ENCODE measurements around the gene ZBED2. TPM values are rescaled to one million over a fixed set of nuclear protein-coding genes. Genes with fewer than 3 reads are reported as not detected.

The ZBED2 gene
- total and polyA plus RNA-seq, 2 experiments from 2014 or later = 0.50 to 0.66 TPM

DNA sequence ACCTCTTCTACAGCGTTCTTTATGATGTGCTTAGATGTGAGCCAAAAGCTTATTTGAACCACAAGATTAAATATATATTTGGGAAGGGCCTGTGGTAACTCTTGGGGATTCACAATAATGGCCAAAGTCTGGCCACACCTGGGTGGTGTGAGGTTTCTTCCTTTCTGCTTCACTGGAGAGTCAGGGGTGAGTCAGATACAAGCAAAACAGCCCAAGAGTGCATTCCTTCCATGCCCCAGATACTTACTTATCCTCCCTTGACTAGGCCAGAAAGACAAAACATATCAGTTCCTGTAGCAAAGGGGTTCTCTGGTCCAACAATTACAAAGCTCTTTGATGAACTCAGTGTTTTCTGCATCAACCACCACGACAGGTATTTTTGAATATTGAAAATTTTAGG, 941 bp downstream of the ZBED2 start:
- Histone ChIP-seq H3K4me1 (ENCODE audit: insufficient read depth) (no peaks in the 10 kb centered on the region), H4K20me1 (ENCODE audit: insufficient read depth, poor library complexity, severe bottlenecking) (no peaks in the 10 kb centered on the region), H3K36me3 (replicated peaks; ENCODE audit: insufficient read depth, low read depth) (no peaks in the 10 kb centered on the region), H3K27ac (no peak overlapping the region), H3K4me2 (no peak overlapping the region), H2AFZ (no peak overlapping the region), H3K27me3 (no peaks in the 10 kb centered on the region), H3K79me2 (no peaks in the 10 kb centered on the region), H3K9me2 (replicated peaks; ENCODE audit: insufficient read depth) (no peaks in the 10 kb centered on the region), H3K4me3 (no peak overlapping the region), H3K9me3 (ENCODE audit: low read depth) (no peaks in the 10 kb centered on the region)
- TF ChIP-seq EZH2 (IDR thresholded peaks at IDR 0.05; ENCODE audit: borderline replicate concordance) (no peak), EZH2phosphoT487 (IDR thresholded peaks at IDR 0.05; ENCODE audit: low read depth, severe bottlenecking, unreplicated experiment) (no peak)
- TF ChIP-seq, protein P1, sequence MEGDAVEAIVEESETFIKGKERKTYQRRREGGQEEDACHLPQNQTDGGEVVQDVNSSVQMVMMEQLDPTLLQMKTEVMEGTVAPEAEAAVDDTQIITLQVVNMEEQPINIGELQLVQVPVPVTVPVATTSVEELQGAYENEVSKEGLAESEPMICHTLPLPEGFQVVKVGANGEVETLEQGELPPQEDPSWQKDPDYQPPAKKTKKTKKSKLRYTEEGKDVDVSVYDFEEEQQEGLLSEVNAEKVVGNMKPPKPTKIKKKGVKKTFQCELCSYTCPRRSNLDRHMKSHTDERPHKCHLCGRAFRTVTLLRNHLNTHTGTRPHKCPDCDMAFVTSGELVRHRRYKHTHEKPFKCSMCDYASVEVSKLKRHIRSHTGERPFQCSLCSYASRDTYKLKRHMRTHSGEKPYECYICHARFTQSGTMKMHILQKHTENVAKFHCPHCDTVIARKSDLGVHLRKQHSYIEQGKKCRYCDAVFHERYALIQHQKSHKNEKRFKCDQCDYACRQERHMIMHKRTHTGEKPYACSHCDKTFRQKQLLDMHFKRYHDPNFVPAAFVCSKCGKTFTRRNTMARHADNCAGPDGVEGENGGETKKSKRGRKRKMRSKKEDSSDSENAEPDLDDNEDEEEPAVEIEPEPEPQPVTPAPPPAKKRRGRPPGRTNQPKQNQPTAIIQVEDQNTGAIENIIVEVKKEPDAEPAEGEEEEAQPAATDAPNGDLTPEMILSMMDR (IDR thresholded peaks at IDR 0.05; ENCODE audit: poor library complexity) = no peak
- DNase-seq (ENCODE audit: low spot score) = no peak
- 85% methylated on average over 2 of the region's 2 CpGs for WGBS (ENCODE audit: low lambda C conversion rate, missing lambda C conversion rate)

DNA sequence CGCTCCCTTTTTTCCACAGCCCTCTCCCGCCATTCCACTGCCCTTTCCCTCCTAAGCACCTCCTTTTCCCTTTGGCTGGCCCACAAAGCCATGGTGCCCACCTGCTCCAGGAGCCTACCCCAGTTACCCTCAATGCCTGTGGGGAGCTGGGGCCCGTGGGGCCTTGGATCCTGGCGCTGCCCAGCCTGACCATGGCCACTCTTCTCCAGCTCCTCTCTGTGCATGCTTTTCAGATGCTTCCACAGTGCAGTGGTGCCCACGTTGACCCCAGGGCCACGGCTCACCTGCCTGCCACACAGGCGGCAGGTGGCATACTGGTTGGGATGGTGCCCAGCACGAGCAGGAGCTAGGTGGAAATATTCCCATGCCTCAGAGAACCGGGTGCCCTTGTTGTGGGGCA, 1.5 kb downstream of the ZBED2 start:
- H3K9me3 ChIP-seq (ENCODE audit: low read depth) = no peaks in the 10 kb centered on the region
- TF ChIP-seq, protein P1 (IDR thresholded peaks at IDR 0.05; ENCODE audit: poor library complexity) = no peak
- no peak for TF ChIP-seq EZH2 (IDR thresholded peaks at IDR 0.05; ENCODE audit: borderline replicate concordance)
- no peak for TF ChIP-seq EZH2phosphoT487 (IDR thresholded peaks at IDR 0.05; ENCODE audit: low read depth, severe bottlenecking, unreplicated experiment)
- H3K4me1 ChIP-seq (ENCODE audit: insufficient read depth) = no peaks in the 10 kb centered on the region
- H3K27ac ChIP-seq = no peak overlapping the region
- DNase-seq (ENCODE audit: low spot score) = no peak
- no peak overlapping the region for H3K4me3 ChIP-seq
- H3K9me2 ChIP-seq (replicated peaks; ENCODE audit: insufficient read depth) = no peaks in the 10 kb centered on the region
- no peak overlapping the region for H3K4me2 ChIP-seq
- no peak overlapping the region for H2AFZ ChIP-seq
- WGBS (ENCODE audit: low lambda C conversion rate, missing lambda C conversion rate) = 93% methylated on average over 9 of the region's 9 CpGs
- H3K79me2 ChIP-seq = no peaks in the 10 kb centered on the region
- no peaks in the 10 kb centered on the region for H3K36me3 ChIP-seq (replicated peaks; ENCODE audit: insufficient read depth, low read depth)
- no peaks in the 10 kb centered on the region for H4K20me1 ChIP-seq (ENCODE audit: insufficient read depth, poor library complexity, severe bottlenecking)
- no peaks in the 10 kb centered on the region for H3K27me3 ChIP-seq

DNA sequence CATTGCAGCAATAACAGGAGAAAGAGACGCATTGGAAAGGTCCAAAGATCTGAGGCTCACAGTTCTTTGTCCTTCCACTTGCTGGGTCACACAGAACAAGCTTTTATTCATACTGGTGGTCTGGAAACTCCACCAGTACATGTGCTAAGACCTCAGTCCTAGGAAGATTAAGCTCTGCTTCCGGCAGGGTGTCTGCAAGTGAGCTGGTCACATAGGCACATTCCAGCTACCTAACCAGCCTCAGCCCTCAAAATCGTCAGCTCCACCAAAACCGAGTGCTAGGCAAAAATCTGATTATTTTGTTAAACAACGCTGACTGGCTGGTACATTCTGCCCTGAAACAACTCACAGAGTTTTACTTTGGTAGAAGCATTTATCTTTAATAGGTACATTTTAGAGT, 2.2 kb downstream of the ZBED2 start:
- no peak overlapping the region for H3K4me3 ChIP-seq
- no peaks in the 10 kb centered on the region for H4K20me1 ChIP-seq (ENCODE audit: insufficient read depth, poor library complexity, severe bottlenecking)
- H3K79me2 ChIP-seq = no peaks in the 10 kb centered on the region
- no peak overlapping the region for H3K27ac ChIP-seq
- no peaks in the 10 kb centered on the region for H3K4me1 ChIP-seq (ENCODE audit: insufficient read depth)
- no peaks in the 10 kb centered on the region for H3K27me3 ChIP-seq
- peak overlapping the region; percentile 19 for H3K4me2 ChIP-seq
- H3K36me3 ChIP-seq (replicated peaks; ENCODE audit: insufficient read depth, low read depth) = no peaks in the 10 kb centered on the region
- 84% methylated on average over 5 of the region's 5 CpGs for WGBS (ENCODE audit: low lambda C conversion rate, missing lambda C conversion rate)
- no peak for DNase-seq (ENCODE audit: low spot score)
- no peaks in the 10 kb centered on the region for H3K9me3 ChIP-seq (ENCODE audit: low read depth)
- H2AFZ ChIP-seq = no peak overlapping the region
- no peaks in the 10 kb centered on the region for H3K9me2 ChIP-seq (replicated peaks; ENCODE audit: insufficient read depth)
- TF ChIP-seq EZH2 (IDR thresholded peaks at IDR 0.05; ENCODE audit: borderline replicate concordance) = no peak
- TF ChIP-seq, protein P1 (IDR thresholded peaks at IDR 0.05; ENCODE audit: poor library complexity) = no peak

DNA sequence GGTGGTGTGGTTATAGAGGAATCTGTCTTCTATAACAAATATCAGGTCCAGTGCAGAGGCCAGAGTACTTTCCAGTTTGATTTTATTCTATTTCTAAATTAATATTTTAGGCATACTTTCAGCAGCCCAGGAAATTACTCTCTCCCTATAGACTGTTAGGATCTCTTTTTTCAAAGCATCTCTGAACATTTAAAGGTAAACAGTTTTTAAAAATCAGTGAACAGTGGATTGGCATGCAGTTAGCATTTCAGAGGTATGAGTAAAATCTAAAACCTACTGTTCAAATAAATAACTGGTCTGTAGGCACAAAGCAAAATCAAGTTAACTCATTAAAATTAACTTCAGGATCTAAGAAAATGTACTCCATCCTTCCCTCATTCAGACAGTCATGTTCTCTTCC, 3.0 kb downstream of the ZBED2 start:
- H3K27ac ChIP-seq = no peak overlapping the region
- H3K79me2 ChIP-seq = no peaks in the 10 kb centered on the region
- no peaks in the 10 kb centered on the region for H3K36me3 ChIP-seq (replicated peaks; ENCODE audit: insufficient read depth, low read depth)
- no peaks in the 10 kb centered on the region for H3K9me2 ChIP-seq (replicated peaks; ENCODE audit: insufficient read depth)
- H3K27me3 ChIP-seq = no peaks in the 10 kb centered on the region
- DNase-seq (ENCODE audit: low spot score) = no peak
- H3K9me3 ChIP-seq (ENCODE audit: low read depth) = no peaks in the 10 kb centered on the region
- H4K20me1 ChIP-seq (ENCODE audit: insufficient read depth, poor library complexity, severe bottlenecking) = no peaks in the 10 kb centered on the region
- H3K4me1 ChIP-seq (ENCODE audit: insufficient read depth) = no peaks in the 10 kb centered on the region
- no peak overlapping the region for H2AFZ ChIP-seq
- H3K4me3 ChIP-seq = no peak overlapping the region
- H3K4me2 ChIP-seq = no peak overlapping the region
- TF ChIP-seq, protein P1 (IDR thresholded peaks at IDR 0.05; ENCODE audit: poor library complexity) = no peak
- TF ChIP-seq EZH2phosphoT487 (IDR thresholded peaks at IDR 0.05; ENCODE audit: low read depth, severe bottlenecking, unreplicated experiment) = no peak
- TF ChIP-seq EZH2 (IDR thresholded peaks at IDR 0.05; ENCODE audit: borderline replicate concordance) = no peak
